Astrocyte (in vitro differentiated cells and primary cell): ENCODE results near the gene ITGBL1.

Experiments used
- CTCF ChIP-seq: IDR thresholded peaks from 2 replicates; pipeline ENCODE4 v1.5.1; 2011; ENCODE audit warnings: low read depth, mild to moderate bottlenecking, inconsistent platforms, low read length, moderate library complexity; ENCODE audit not compliant: insufficient read depth
- EZH2 ChIP-seq: IDR thresholded peaks from 2 replicates; pipeline ENCODE4 v1.6.1; 2012; ENCODE audit warnings: mild to moderate bottlenecking, low read length, inconsistent platforms; ENCODE audit not compliant: insufficient read depth

DNA sequence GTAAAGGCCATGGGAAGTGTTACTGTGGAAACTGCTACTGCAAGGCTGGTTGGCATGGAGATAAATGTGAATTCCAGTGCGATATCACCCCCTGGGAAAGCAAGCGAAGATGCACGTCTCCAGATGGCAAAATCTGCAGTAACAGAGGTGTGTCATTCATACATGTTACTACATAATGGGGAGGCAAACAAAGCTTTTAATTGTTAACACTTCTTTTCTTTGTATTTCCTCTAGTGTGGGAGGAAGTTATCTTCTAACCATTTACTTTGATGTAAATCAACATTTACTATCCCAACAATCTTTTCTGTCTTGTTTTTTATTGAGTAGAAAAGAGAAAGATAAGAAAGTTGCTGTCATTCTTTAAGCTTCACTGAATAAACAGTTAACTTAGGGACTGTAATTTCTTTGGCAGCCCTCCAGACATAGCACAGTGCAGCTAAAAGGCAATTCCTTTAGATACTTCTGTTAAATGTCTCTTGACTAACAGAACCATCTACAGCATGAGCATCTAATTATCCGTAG is 126.9 kb downstream of the ITGBL1 start:
- TF ChIP-seq CTCF = no peak
- TF ChIP-seq EZH2 = no peak
